H1 (cell line): ENCODE results near the gene SF3B3. TPM values are rescaled to one million over a fixed set of nuclear protein-coding genes. Genes with fewer than 3 reads are reported as not detected.

ENCODE experiments used
- CTCF ChIA-PET: fragments of 300-600 bp; sonication (Branson Sonifier 250); formaldehyde crosslinking; loops from one replicate; lab custom pipeline; 2021; ENCODE audit not compliant: partially characterized antibody; lab: Charles Lee
- POLR2A ChIA-PET: fragments of 300-600 bp; sonication (Branson Sonifier 250); formaldehyde crosslinking; loops from one replicate; lab custom pipeline; 2021; ENCODE audit warnings: inconsistent platforms; ENCODE audit not compliant: partially characterized antibody; lab: Charles Lee
- DNase-seq, 2 experiments: peaks; one replicate each; pipeline versions ENCODE4 v3.0.0 to v3.0.0-alpha.2; 2010 to 2022; ENCODE audit warnings: low spot score in 2 of 2, low read depth in 1 of 2, mixed read lengths in 1 of 2
- FAIRE-seq: peaks from 2 replicates; lab custom pipeline; 2011; peaks lifted over from hg19 to GRCh38; lab: Jason Lieb, UNC
- H2AFZ ChIP-seq: 2 replicates; pipeline ENCODE4 v1.8.1; 2012; ENCODE audit warnings: low read length, inconsistent platforms
- H2AK5ac ChIP-seq: 2 replicates; pipeline ENCODE4 v1.6.1; 2013; ENCODE audit warnings: low read depth, low read length
- H2BK120ac ChIP-seq: replicated peaks from 2 replicates; pipeline ENCODE3; 2013; ENCODE audit warnings: low read depth, low read length, inconsistent platforms
- H2BK12ac ChIP-seq: 2 replicates; pipeline ENCODE4 v1.6.1; 2013; ENCODE audit warnings: low read depth, low read length
- H2BK15ac ChIP-seq: 2 replicates; pipeline ENCODE4 v1.6.1; 2013; ENCODE audit warnings: low read length
- H2BK20ac ChIP-seq: 2 replicates; pipeline ENCODE4 v1.6.1; 2013; ENCODE audit warnings: low read length
- H2BK5ac ChIP-seq: 2 replicates; pipeline ENCODE4 v1.6.1; 2013; ENCODE audit warnings: low read depth, low read length
- H3K14ac ChIP-seq: 2 replicates; pipeline ENCODE4 v1.6.1; 2013; ENCODE audit warnings: inconsistent platforms; ENCODE audit not compliant: insufficient read length
- H3K18ac ChIP-seq: 2 replicates; pipeline ENCODE4 v1.6.1; 2013; ENCODE audit warnings: low read length; ENCODE audit errors: extremely low read depth
- H3K23ac ChIP-seq: 2 replicates; pipeline ENCODE4 v1.6.1; 2013; ENCODE audit warnings: inconsistent platforms; ENCODE audit not compliant: insufficient read length
- H3K23me2 ChIP-seq: 2 replicates; pipeline ENCODE4 v1.6.1; 2013; ENCODE audit warnings: low read depth, low read length
- H3K27ac ChIP-seq: 2 replicates; pipeline ENCODE4 v1.6.1; 2011; ENCODE audit warnings: low read depth, low read length, inconsistent platforms
- H3K27me3 ChIP-seq, 4 experiments: replicated peaks in 1 of 4; 1 replicate in 1 of 4; 2 replicates in 3 of 4; pipeline versions ENCODE4 v1.6.1 to v1.8.1; 2011 to 2013; ENCODE audit warnings: low read length in 3 of 4, mild to moderate bottlenecking in 3 of 4, inconsistent platforms in 2 of 4, mixed read lengths in 2 of 4, moderate library complexity in 1 of 4; ENCODE audit not compliant: control insufficient read depth in 3 of 4, insufficient read depth in 3 of 4; ENCODE audit errors: extremely low read depth in 1 of 4
- H3K36me3 ChIP-seq, 4 experiments: 2 replicates each; pipeline versions ENCODE4 v1.6.1 to v1.8.1; 2011 to 2013; ENCODE audit warnings: mild to moderate bottlenecking in 4 of 4, low read length in 3 of 4, moderate library complexity in 2 of 4, control low read depth in 1 of 4, inconsistent platforms in 1 of 4; ENCODE audit not compliant: insufficient read depth in 4 of 4, control insufficient read depth in 2 of 4
- H3K4ac ChIP-seq: replicated peaks from 2 replicates; pipeline ENCODE3; 2013; ENCODE audit warnings: low read length, low read depth, mixed read lengths, inconsistent platforms; ENCODE audit not compliant: insufficient read length
- H3K4me1 ChIP-seq, 4 experiments: replicated peaks in 1 of 4; 1 replicate in 1 of 4; 2 replicates in 3 of 4; pipeline versions ENCODE4 v1.6.1 to v1.8.1; 2011 to 2013; ENCODE audit warnings: low read length in 3 of 4, inconsistent platforms in 2 of 4, mixed read lengths in 1 of 4; ENCODE audit not compliant: insufficient read depth in 4 of 4, control insufficient read depth in 3 of 4
- H3K4me2 ChIP-seq, 2 experiments: 2 replicates each; pipeline versions ENCODE4 v1.6.1 to v1.8.1; 2011 to 2013; ENCODE audit warnings: low read depth in 2 of 2, low read length in 2 of 2, control low read depth in 1 of 2, inconsistent platforms in 1 of 2, mild to moderate bottlenecking in 1 of 2; ENCODE audit not compliant: insufficient read depth in 1 of 2
- H3K4me3 ChIP-seq, 4 experiments: fragments of 200-600, 300-600 bp in 1 of 4; sonication (generic), shearing (Covaris generic), sonication (Bioruptor Twin) in 1 of 4; 2 replicates each; pipeline versions ENCODE4 v1.5.1 to v1.8.1; 2011 to 2016; ENCODE audit warnings: low read length in 4 of 4, low read depth in 3 of 4, control low read depth in 2 of 4, inconsistent platforms in 2 of 4, mild to moderate bottlenecking in 2 of 4, mixed read lengths in 1 of 4, moderate library complexity in 1 of 4; ENCODE audit not compliant: insufficient read depth in 2 of 4; ENCODE audit errors: extremely low read depth in 1 of 4
- H3K56ac ChIP-seq: replicated peaks from 2 replicates; pipeline ENCODE3; 2013; ENCODE audit warnings: low read depth, mild to moderate bottlenecking, mixed read lengths, low read length, inconsistent platforms; ENCODE audit not compliant: insufficient read length
- H3K79me1 ChIP-seq: 2 replicates; pipeline ENCODE4 v1.6.1; 2013; ENCODE audit warnings: low read depth, low read length, control low read depth
- H3K79me2 ChIP-seq, 2 experiments: 2 replicates each; pipeline versions ENCODE4 v1.6.1 to v1.8.1; 2012 to 2013; ENCODE audit warnings: low read length in 2 of 2, mild to moderate bottlenecking in 2 of 2, inconsistent platforms in 1 of 2; ENCODE audit not compliant: insufficient read depth in 2 of 2, control insufficient read depth in 1 of 2
- H3K9ac ChIP-seq, 4 experiments: replicated peaks in 1 of 4; 1 replicate in 1 of 4; 2 replicates in 3 of 4; pipeline versions ENCODE4 v1.6.1 to v1.8.1; 2011 to 2013; ENCODE audit warnings: low read depth in 3 of 4, low read length in 3 of 4, control low read depth in 2 of 4, mild to moderate bottlenecking in 2 of 4, moderate library complexity in 2 of 4, inconsistent platforms in 1 of 4; ENCODE audit errors: extremely low read depth in 1 of 4
- H3K9me3 ChIP-seq, 2 experiments: 2 replicates each; pipeline versions ENCODE4 v1.6.1 to v1.8.1; 2012 to 2013; ENCODE audit warnings: mild to moderate bottlenecking in 2 of 2, moderate library complexity in 2 of 2, control low read depth in 1 of 2, inconsistent platforms in 1 of 2, low read depth in 1 of 2, low read length in 1 of 2, mixed read lengths in 1 of 2; ENCODE audit not compliant: insufficient read depth in 2 of 2
- H4K20me1 ChIP-seq, 2 experiments: replicated peaks in 1 of 2; 2 replicates each; pipeline versions ENCODE3 to v1.8.1; 2011 to 2013; ENCODE audit warnings: inconsistent platforms in 2 of 2, low read length in 2 of 2, mild to moderate bottlenecking in 1 of 2; ENCODE audit not compliant: insufficient read depth in 2 of 2, control insufficient read depth in 1 of 2
- H4K5ac ChIP-seq: 2 replicates; pipeline ENCODE4 v1.6.1; 2013; ENCODE audit warnings: low read length, low read depth, mixed read lengths, inconsistent platforms; ENCODE audit not compliant: insufficient read length
- H4K8ac ChIP-seq: 2 replicates; pipeline ENCODE4 v1.8.0; 2013; ENCODE audit warnings: mild to moderate bottlenecking, moderate library complexity, low read length, inconsistent platforms; ENCODE audit not compliant: insufficient read depth; ENCODE audit errors: extremely low read depth
- H4K91ac ChIP-seq: replicated peaks from 2 replicates; pipeline ENCODE3; 2013; ENCODE audit warnings: low read length, mixed read lengths, inconsistent platforms; ENCODE audit not compliant: insufficient read length
- CBX5 ChIP-seq: fragments of 300-800, 300-1000 bp; sonication (generic); IDR thresholded peaks from 2 replicates; pipeline ENCODE4 v1.7.1; 2016; ENCODE audit warnings: antibody characterized with exemption, low read length, low read depth
- CTCF ChIP-seq, 3 experiments: IDR thresholded peaks; 1 replicate in 2 of 3; 2 replicates in 1 of 3; pipeline versions ENCODE4 v1.5.1 to v1.6.1; 2011; ENCODE audit warnings: low read length in 3 of 3, mild to moderate bottlenecking in 3 of 3, inconsistent platforms in 2 of 3, low read depth in 1 of 3, moderate library complexity in 1 of 3; ENCODE audit not compliant: insufficient read depth in 1 of 3; ENCODE audit errors: control extremely low read depth in 1 of 3
- EZH2 ChIP-seq: fragments of 200-600 bp; sonication (generic); IDR thresholded peaks from 2 replicates; pipeline ENCODE4 v1.7.1; 2012; ENCODE audit warnings: low read depth, mild to moderate bottlenecking, moderate library complexity, low read length, inconsistent platforms; ENCODE audit not compliant: severe bottlenecking
- GTF2F1 ChIP-seq: IDR thresholded peaks from 2 replicates; pipeline ENCODE4 v1.6.1; 2012; ENCODE audit warnings: low read depth, low read length, improper control_type of control experiment, borderline replicate concordance
- HDAC6 ChIP-seq: IDR thresholded peaks from one replicate; pipeline ENCODE4 v1.7.1; 2012; ENCODE audit warnings: low read depth, mild to moderate bottlenecking, inconsistent platforms, low read length, moderate library complexity
- MAFK ChIP-seq: IDR thresholded peaks from 2 replicates; pipeline ENCODE4 v1.6.1; 2012; ENCODE audit warnings: low read depth, mild to moderate bottlenecking, improper control_type of control experiment, low read length
- MAX ChIP-seq: IDR thresholded peaks from 2 replicates; pipeline ENCODE4 v1.6.1; 2012; ENCODE audit warnings: inconsistent platforms
- POU5F1 ChIP-seq: IDR thresholded peaks from 2 replicates; pipeline ENCODE4 v1.6.1; 2011; ENCODE audit warnings: low read depth, mild to moderate bottlenecking, low read length, moderate library complexity
- RFX5 ChIP-seq: IDR thresholded peaks from 2 replicates; pipeline ENCODE4 v1.6.1; 2011; ENCODE audit warnings: low read depth, low read length, improper control_type of control experiment, borderline replicate concordance
- SP1 ChIP-seq: IDR thresholded peaks from 2 replicates; pipeline ENCODE4 v1.6.1; 2011; ENCODE audit warnings: low read depth, low read length
- SP2 ChIP-seq: IDR thresholded peaks from 2 replicates; pipeline ENCODE4 v1.6.1; 2012; ENCODE audit warnings: mild to moderate bottlenecking, low read length, inconsistent platforms
- SP4 ChIP-seq: IDR thresholded peaks from 2 replicates; pipeline ENCODE4 v1.6.1; 2012; ENCODE audit warnings: low read length, inconsistent platforms
- WGBS, 2 experiments: shearing (Covaris generic) in 1 of 2; methylation state at CpG; one replicate each; pipeline versions ENCODE4 v1.1.6 to v1.1.7; 2013 to 2015; ENCODE audit warnings: low lambda C conversion rate in 2 of 2, mixed read lengths in 2 of 2, inconsistent platforms in 1 of 2, low coverage in 1 of 2, missing lambda C conversion rate in 1 of 2; ENCODE audit not compliant: insufficient replicate concordance in 2 of 2, insufficient coverage in 1 of 2, insufficient read length in 1 of 2; ENCODE audit errors: extremely low coverage in 1 of 2, missing lambda C conversion rate in 1 of 2; 5-methylcytosine and 5-hydroxymethylcytosine counted together
- polyA plus RNA-seq, 7 experiments: library from polyadenylated mRNA; depleted of rRNA in 3 of 7; stranded (reverse) in 5 of 7; unstranded in 2 of 7; fragments of >200 nt in 5 of 7; fragments of 200-250 nt in 2 of 7; gene quantifications; 1 replicate in 5 of 7; 2 replicates in 1 of 7; 4 replicates in 1 of 7; pipeline versions ENCODE4 v1.2.1 to v1.2.3, GENCODE V29; 2011 to 2013; ENCODE audit warnings: missing spikeins in 2 of 7, mixed read lengths in 2 of 7
- total RNA-seq: library from RNA; stranded (reverse); fragmentation: NEBNext Ultra II Directional; extraction: Animal tissue kit (Norgen Biotek cat#: 25700); gene quantifications from 2 replicates; pipeline ENCODE4 v1.2.1, GENCODE V29; 2021

Gene SF3B3
- total and polyA plus RNA-seq, 2 of the 8 experiments (the other 6 are each of a cell fraction or from before 2014, with no cell fraction given), result 241 to 521 TPM

- H3K4me2 ChIP-seq, result no peak overlapping the region
- H3K27ac ChIP-seq, result no peak overlapping the region
- H2BK12ac ChIP-seq, result no peak overlapping the region
- H3K18ac ChIP-seq, result no peak overlapping the region
- no peaks in the 10 kb centered on the region for H3K27me3 ChIP-seq
- no peak overlapping the region for H4K8ac ChIP-seq
- H2BK15ac ChIP-seq, result no peak overlapping the region
- POLR2A ChIA-PET, result interaction anchor here (1.5 to 27.1 kb wide), 5 partner anchors 13 to 83 kb away, joined by 3 to 525 read pairs (median 10); partner anchors contain the start of gene COG4
- no peak overlapping the region for H3K4me3 ChIP-seq
- no peak overlapping the region for H3K14ac ChIP-seq
- no peak overlapping the region for H2BK5ac ChIP-seq
- no peaks in the 10 kb centered on the region for H3K23me2 ChIP-seq
- H3K56ac ChIP-seq, result no peak overlapping the region
- H3K79me2 ChIP-seq, result no peaks in the 10 kb centered on the region
- no peaks in the 10 kb centered on the region for H3K4me1 ChIP-seq
- CTCF ChIA-PET, result interaction anchor here (1.5 to 5.5 kb wide), 3 partner anchors 11 to 110 kb away, joined by 4 to 35 read pairs (median 10); no protein-coding TSS in a partner anchor
- DNase-seq (no peak), FAIRE-seq (no peak)
- H4K20me1 ChIP-seq, result peaks cover 15 to 18% of the 10 kb centered on the region in 2 experiments
- no peak overlapping the region for H2AFZ ChIP-seq
- H2BK120ac ChIP-seq, result no peak overlapping the region
- H4K5ac ChIP-seq, result no peak overlapping the region
- no peak overlapping the region for H3K9ac ChIP-seq
- H3K36me3 ChIP-seq, result peaks cover 73 to 97% (median 93%) of the 10 kb centered on the region in 4 experiments
- no peak overlapping the region for H3K23ac ChIP-seq
- WGBS, 2 experiments, result 95% methylated on average over 6 of the region's 6 CpGs; no CpG with 5 or more reads in 1 of the 2 experiments
- H3K4ac ChIP-seq, result no peak overlapping the region
- H2BK20ac ChIP-seq, result no peak overlapping the region
- H3K79me1 ChIP-seq, result peaks cover 7% of the 10 kb centered on the region; the same call in 1 of the 2 replicates
- no peak overlapping the region for H2AK5ac ChIP-seq
- H4K91ac ChIP-seq, result no peak overlapping the region
- no peaks in the 10 kb centered on the region for H3K9me3 ChIP-seq
- no peak for TF ChIP-seq EZH2
- no peak for TF ChIP-seq POU5F1
- TF ChIP-seq MAX, result no peak
- TF ChIP-seq CTCF (IDR thresholded peaks at IDR 0.05; ENCODE audit: control extremely low read depth in 1 of 3, insufficient read depth in 1 of 3, low read depth in 1 of 3, low read length in 3 of 3), result no peak
- no peak for TF ChIP-seq SP1
- no peak for TF ChIP-seq RFX5
- no peak for TF ChIP-seq GTF2F1
- TF ChIP-seq SP4, result no peak
- no peak for TF ChIP-seq CBX5
- TF ChIP-seq MAFK, result no peak
- no peak for TF ChIP-seq SP2
- no peak for TF ChIP-seq HDAC6
These were observed 46.1 kb downstream of the SF3B3 start for GRCh38 chr16:70569752-70570151.
